Stimulated activated naive CD8-positive, alpha-beta T cell treated with anti-CD3 and anti-CD28 coated beads, Interleukin-15, Interleukin-2, amounts not matched to agents 100 ng/mL and 50 ng/mL, for 24 hours (primary cell): ENCODE results near the gene ABCA10.

Experiments used
- H3K27ac Mint-ChIP-seq: one replicate; pipeline ENCODE4 v1.8.0; 2021; ENCODE audit warnings: mild to moderate bottlenecking, mixed read lengths
- H3K27me3 Mint-ChIP-seq: one replicate; pipeline ENCODE4 v1.8.0; 2021; ENCODE audit warnings: mixed read lengths
- H3K36me3 Mint-ChIP-seq: one replicate; pipeline ENCODE4 v1.8.0; 2021; ENCODE audit warnings: low read depth, mixed read lengths
- H3K4me1 Mint-ChIP-seq: one replicate; pipeline ENCODE4 v1.8.0; 2021; ENCODE audit warnings: low read depth, mixed read lengths
- H3K4me3 Mint-ChIP-seq: one replicate; pipeline ENCODE4 v1.8.0; 2021; ENCODE audit warnings: mild to moderate bottlenecking, mixed read lengths
- H3K9me3 Mint-ChIP-seq: one replicate; pipeline ENCODE4 v1.8.0; 2021; ENCODE audit warnings: mixed read lengths

Gene ABCA10

DNA sequence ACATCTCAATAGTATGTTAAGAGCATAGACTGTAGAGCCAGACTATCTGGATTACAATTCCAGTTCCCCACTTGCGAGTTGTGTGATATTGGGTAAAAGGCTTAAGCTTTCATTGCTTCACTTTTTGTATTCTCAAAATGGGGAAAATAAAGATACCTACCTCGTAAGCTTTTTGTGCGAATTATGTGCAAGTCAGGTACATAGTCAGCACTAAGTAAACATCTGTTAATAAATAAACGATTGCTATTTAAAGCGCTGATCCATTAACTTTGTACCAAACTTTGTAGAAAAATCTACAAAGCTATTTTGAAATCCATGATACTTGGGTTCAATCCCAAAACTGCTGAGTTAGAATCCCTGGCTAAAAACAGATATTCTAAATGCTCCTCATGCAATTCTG is 106.6 kb downstream of the ABCA10 start:
- H3K4me3 Mint-ChIP-seq = no peak overlapping the region
- no peaks in the 10 kb centered on the region for H3K4me1 Mint-ChIP-seq
- no peak overlapping the region for H3K27ac Mint-ChIP-seq

GRCh38 chr17:69117855-69118784 is 110.5 kb downstream of the ABCA10 start:
- H3K9me3 Mint-ChIP-seq = no peaks in the 10 kb centered on the region
- no peaks in the 10 kb centered on the region for H3K27me3 Mint-ChIP-seq
- H3K36me3 Mint-ChIP-seq = no peaks in the 10 kb centered on the region
- no peaks in the 10 kb centered on the region for H3K4me1 Mint-ChIP-seq
- no peak overlapping the region for H3K4me3 Mint-ChIP-seq
- no peak overlapping the region for H3K27ac Mint-ChIP-seq

More for the DNA sequence above, 106.6 kb downstream of the ABCA10 start:
- no peaks in the 10 kb centered on the region for H3K36me3 Mint-ChIP-seq
- no peaks in the 10 kb centered on the region for H3K9me3 Mint-ChIP-seq
- no peaks in the 10 kb centered on the region for H3K27me3 Mint-ChIP-seq

DNA sequence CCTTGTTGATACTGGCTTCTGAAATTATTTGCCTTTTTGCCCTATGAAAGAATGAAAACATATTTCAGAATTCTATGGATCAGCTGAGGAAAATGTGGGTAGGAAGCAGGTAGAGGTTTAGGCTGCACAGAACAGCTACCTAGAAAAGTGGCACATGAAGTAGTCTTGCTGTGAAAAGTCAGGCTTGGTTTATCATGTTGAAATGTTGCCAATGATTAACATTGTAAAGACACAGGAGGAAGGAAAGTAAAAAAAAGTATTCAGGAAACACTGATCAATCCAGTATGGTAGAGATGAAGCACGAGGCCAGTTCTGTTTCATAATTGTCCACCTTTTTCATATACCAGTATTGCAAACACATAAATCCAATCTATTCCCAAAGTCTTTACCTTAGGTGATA is 116.8 kb downstream of the ABCA10 start:
- Mint-ChIP-seq H3K27me3 (no peaks in the 10 kb centered on the region), H3K9me3 (no peaks in the 10 kb centered on the region), H3K4me3 (no peak overlapping the region), H3K4me1 (no peaks in the 10 kb centered on the region), H3K27ac (no peak overlapping the region), H3K36me3 (no peaks in the 10 kb centered on the region)

- H3K27ac Mint-ChIP-seq = no peak overlapping the region
- no peaks in the 10 kb centered on the region for H3K4me1 Mint-ChIP-seq
- H3K27me3 Mint-ChIP-seq = no peaks in the 10 kb centered on the region
- H3K36me3 Mint-ChIP-seq = no peaks in the 10 kb centered on the region
- H3K4me3 Mint-ChIP-seq = no peak overlapping the region
- no peaks in the 10 kb centered on the region for H3K9me3 Mint-ChIP-seq
These were observed 122.5 kb downstream of the ABCA10 start for GRCh38 chr17:69105907-69106730.

DNA sequence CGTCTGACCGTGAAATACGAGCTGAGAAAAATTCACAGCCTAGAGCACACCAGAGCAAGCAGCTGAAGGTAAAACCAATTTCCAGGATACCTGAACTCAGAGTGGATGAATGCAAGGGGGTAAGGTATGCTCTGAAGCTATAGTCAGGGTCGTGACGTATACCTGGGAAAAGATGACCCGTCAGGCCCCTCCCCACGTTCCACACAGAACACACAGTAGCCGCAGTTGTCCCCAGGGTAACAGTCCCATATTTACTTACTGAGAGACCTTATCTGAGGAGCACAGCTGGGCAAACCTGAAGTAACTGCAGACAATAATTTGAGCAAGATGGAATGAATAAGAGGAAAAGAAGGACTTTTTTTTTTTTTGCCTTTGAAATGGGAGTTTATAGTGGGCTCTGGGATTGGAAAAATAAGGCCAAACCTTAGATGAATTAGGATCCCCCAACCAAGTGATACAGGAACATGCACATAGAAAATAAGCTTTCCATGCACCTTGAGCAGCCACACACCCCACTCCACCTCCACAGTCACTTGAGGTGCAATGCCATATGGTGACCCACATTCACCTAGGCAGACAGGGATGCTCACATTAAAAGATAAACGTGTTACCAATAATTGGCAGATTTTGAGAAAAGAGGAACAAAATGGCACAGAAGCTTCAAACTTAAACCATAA is 124.9 kb downstream of the ABCA10 start:
- no peaks in the 10 kb centered on the region for H3K4me1 Mint-ChIP-seq
- no peaks in the 10 kb centered on the region for H3K27me3 Mint-ChIP-seq
- H3K9me3 Mint-ChIP-seq = no peaks in the 10 kb centered on the region
- H3K36me3 Mint-ChIP-seq = no peaks in the 10 kb centered on the region
- H3K27ac Mint-ChIP-seq = no peak overlapping the region
- H3K4me3 Mint-ChIP-seq = no peak overlapping the region

- Mint-ChIP-seq H3K27ac (no peak overlapping the region), H3K4me3 (no peak overlapping the region), H3K4me1 (no peaks in the 10 kb centered on the region), H3K9me3 (no peaks in the 10 kb centered on the region), H3K27me3 (no peaks in the 10 kb centered on the region), H3K36me3 (no peaks in the 10 kb centered on the region)
These were observed 130.0 kb downstream of the ABCA10 start for GRCh38 chr17:69098625-69099024.
